Retina (tissue), 1 donor: ENCODE measurements around the gene LRP2.
"Not testable (repeated sequence)": the region's sequence is repeated elsewhere in the genome, so short reads cannot be mapped to it uniquely, and the experiment has no call there.

Experiments
- DNase-seq: peaks from one replicate; pipeline ENCODE4 v3.0.0-alpha.2; 2016

LRP2 gene

GRCh38 chr2:169345486-169346437, 16.6 kb downstream of the LRP2 start:
- DNase-seq: peak; percentile 54

DNA sequence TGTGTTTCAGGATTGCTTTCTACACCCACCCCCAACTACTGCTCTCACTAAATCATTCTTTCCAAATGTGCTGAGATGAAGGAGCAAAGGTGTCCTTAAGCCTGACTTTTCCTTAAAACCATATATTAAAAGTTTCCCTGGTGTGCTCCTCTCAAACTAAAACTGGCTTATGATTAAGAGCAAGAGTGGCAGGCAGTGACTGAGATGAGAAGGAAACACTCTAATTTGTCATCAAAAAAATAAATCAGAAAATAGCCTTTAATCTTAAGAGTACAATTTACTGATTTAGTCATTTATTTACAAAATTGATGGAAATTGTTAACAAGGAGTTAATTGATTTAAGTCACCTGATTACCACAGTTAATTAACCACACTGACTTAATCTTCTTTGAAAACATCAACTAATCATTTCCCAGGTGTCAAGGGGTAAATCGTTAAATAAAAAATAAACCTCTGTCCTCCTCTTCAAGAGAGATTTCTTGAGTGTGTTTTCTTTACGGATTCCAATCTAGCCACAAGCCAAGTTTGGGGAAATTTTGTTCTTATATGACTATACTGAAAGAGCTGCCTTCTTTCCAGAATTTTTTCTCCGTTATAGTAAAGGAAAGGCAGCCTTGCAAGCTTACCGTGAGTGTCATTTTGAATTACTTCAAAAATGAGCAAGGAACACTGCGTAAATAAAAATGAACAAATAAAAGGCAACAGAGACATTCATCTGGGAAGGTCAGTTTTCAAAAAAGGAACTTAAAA, 17.4 kb downstream of the LRP2 start:
- peak; percentile 56 for DNase-seq

- peak; percentile 28 for DNase-seq
Observed at GRCh38 chr2:169343202-169343601, 19.1 kb downstream of the LRP2 start.

DNA sequence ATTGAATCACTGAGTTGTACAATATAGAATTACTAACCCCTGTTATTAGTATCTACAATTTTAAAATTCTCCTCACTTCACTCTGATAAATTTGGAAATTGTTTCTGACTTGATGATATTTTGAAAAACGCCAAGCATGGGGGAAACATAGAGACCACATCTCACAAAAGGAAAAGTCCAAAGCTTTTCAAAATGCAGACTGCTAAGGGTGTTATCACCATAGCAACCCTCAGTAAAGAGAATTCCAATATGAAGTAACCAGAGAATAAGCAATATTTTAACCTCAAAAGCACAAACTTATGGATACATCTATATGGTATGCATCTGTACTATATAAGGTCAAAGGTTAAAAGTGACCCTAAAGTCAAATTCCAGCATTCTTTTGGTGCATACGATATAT, 22.7 kb downstream of the LRP2 start:
- no peak for DNase-seq

DNA sequence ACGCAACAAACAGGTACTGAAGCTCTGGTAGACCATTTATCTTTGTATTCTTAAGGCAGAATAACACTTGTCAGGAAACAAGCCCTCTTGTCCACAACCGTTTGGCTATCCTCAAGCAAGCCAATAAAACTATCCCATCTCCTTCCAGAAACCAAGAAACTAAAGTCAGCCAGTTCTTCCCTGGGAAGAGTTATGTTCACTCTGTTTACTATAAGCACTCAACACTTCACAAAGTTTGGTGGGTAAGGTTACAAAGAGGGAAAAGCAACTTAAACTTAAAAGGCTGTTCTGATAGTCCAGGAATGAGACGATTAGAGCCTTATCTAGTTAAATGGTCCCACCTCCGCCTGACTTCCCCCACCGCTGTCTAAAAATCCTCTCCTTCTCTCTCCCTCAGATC, 25.6 kb downstream of the LRP2 start:
- no peak for DNase-seq

DNA sequence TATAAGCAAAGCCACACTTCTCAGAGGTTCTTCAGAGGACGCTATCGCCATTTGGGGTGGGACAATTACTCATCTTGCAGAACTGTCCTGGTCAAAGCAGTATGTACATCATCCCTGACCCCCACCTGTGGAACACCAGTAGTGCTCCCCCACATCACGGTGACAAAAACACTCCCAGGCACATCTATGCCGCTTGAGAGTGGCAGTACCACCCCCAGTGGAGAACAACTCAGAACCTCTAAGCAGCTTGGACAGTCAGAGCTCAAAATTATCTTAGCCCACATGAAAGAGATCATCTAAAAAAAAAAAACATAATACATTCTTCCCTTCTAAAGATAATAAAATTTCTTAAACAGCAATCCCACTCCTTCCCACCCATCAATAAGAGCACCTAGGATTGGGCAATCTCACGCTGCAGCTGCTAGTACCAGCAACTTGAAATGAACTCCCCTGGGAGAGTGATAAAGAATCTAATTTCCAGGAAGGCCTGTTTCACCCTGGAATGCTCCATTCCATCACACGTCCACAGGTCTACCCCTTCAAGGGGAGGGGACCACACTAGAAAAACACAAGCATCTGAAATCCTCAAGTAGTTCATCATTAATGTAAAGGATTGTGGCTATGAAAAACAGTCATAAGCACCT, 31.7 kb downstream of the LRP2 start:
- DNase-seq: no peak

- no peak for DNase-seq
Observed at GRCh38 chr2:169329688-169330554, 32.4 kb downstream of the LRP2 start.

GRCh38 chr2:169328785-169329184, 33.5 kb downstream of the LRP2 start:
- no peak for DNase-seq

GRCh38 chr2:169327837-169328236, 34.5 kb downstream of the LRP2 start:
- not testable (repeated sequence) for DNase-seq

GRCh38 chr2:169325886-169326285, 36.4 kb downstream of the LRP2 start:
- DNase-seq: not testable (repeated sequence)

DNA sequence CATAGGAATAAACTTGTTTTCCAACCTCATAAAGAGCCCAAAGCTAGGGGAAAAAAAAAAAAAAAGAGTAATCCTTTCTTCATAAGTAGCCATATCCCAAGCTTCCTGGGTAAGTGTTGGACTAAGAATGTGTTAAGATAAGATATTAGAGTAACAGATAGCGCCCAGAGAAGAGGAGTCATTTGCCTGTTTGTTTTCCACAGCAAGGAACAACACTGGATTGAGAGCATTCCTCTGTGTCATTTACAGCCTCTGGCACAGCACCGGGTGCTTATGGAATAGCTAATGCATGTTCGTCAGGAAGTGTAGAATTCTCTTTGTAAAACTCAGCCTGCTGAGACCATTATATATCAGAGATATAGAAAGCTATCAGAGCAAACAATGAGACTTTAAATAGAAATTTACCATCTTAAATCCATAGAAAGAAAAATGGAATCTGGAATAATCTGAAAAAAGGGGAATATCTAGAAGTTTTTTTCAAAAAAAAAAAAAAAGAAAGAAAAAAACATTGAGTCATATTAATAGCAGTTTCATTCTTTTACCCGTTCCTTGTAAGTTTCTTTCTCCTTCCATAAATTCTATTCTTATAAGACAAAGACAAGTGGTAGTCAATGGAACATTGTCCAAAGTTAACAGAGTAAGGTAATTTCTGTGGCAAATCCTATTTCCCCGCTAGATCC, 37.6 kb downstream of the LRP2 start:
- no peak for DNase-seq

GRCh38 chr2:169323841-169324240, 38.5 kb downstream of the LRP2 start:
- DNase-seq: no peak

- DNase-seq: no peak
Observed at GRCh38 chr2:169320561-169320960, 41.8 kb downstream of the LRP2 start.

DNA sequence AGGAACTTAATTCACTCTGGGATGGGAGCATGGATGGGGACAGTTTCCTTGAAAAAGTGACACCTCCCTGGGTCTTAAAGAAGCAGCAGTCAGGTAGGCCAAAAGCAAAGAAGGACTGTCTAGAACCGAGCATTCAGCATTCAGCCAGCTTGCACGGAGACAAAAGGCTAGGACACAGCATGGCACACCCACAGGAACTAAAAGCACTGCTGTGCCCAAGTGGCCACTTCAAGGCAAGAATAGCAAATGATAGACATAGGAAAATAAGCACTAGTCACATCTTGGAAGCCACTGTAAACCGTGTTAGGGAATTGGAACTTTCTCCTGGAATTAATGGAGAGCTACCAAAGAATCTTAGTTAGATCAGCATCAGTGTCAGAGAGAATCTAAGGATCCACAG, 47.0 kb downstream of the LRP2 start:
- DNase-seq: no peak

DNA sequence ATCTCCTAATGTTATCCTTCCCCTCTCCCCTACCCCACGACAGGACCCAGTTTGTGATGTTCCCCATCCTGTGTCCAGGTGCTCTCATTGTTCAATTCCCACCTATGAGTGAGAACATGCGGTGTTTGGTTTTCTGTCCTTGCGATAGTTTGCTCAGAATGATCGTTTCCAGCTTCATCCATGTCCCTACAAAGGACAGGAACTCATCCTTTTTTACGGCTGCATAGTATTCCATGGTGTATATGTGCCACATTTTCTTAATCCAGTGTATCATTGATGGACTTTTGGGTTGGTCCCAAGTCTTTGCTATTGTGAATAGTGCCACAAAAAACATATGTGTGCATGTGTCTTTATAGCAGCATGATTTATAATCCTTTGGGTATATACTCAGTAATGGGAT, 54.0 kb downstream of the LRP2 start:
- DNase-seq: not testable (repeated sequence)

- DNase-seq: not testable (repeated sequence)
Observed at GRCh38 chr2:169304689-169305088, 57.6 kb downstream of the LRP2 start.

- DNase-seq: no peak
Observed at GRCh38 chr2:169303579-169304305, 58.6 kb downstream of the LRP2 start.

GRCh38 chr2:169302364-169302763, 60.0 kb downstream of the LRP2 start:
- DNase-seq: peak; percentile 49

- DNase-seq: peak; percentile 49
Observed at GRCh38 chr2:169301596-169302335, 60.6 kb downstream of the LRP2 start.
